GM13977 (cell line): Measurements from ENCODE around the gene ABHD17B.

Experiments used
- DNase-seq: peaks from one replicate; pipeline ENCODE4 v3.0.0; 2012; ENCODE audit warnings: low spot score
- in situ Hi-C: fragments of 300-500 bp; cut with MboI; formaldehyde crosslinking; loops from one replicate; pipeline ENCODE4 v1.12.0; 2022; ENCODE audit warnings: low sequenced_read_pairs, low pct_unique_long_range_greater_than_20kb, mixed read lengths, inconsistent platforms; ENCODE audit not compliant: unreplicated experiment
- TF ChIP-seq, protein P1 (sequence below): IDR thresholded peaks from 2 replicates; pipeline ENCODE4 v1.5.1; 2012; ENCODE audit warnings: mild to moderate bottlenecking, control low read depth; ENCODE audit not compliant: insufficient read depth; ENCODE audit errors: extremely low read depth, missing control alignments

Gene ABHD17B

DNA sequence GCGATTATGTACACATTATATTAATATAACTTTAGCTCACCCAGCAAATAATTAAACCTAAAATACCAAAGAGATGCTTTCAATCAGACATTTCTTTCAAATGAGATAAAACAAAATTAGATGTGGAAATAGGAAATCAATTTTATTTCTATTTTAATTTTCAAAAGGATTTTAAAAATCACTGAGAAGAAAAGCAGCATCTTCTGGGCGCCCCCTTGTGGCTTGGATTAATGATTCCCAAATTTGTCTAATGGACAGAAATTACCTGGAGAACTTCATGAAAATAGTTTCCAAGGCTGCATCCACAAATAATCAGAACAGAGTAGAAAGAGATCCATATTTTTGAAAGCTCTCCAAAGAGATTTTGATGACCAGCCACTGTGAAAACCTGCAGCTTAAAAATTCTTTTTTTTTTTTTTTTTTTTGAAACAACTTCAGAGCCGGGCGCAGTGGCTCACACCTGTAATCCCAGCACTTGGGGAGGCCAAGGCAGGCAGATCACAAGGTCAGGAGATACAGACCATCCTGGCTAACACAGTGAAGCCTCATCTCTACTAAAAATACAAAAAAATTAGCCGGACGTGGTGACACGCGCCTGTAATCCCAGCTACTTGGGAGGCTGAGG is 91.8 kb downstream of the ABHD17B start:
- in situ Hi-C loops, result loop anchor here (25.0 kb wide), 2 partner anchors 193 to 443 kb away; no protein-coding TSS in a partner anchor

DNA sequence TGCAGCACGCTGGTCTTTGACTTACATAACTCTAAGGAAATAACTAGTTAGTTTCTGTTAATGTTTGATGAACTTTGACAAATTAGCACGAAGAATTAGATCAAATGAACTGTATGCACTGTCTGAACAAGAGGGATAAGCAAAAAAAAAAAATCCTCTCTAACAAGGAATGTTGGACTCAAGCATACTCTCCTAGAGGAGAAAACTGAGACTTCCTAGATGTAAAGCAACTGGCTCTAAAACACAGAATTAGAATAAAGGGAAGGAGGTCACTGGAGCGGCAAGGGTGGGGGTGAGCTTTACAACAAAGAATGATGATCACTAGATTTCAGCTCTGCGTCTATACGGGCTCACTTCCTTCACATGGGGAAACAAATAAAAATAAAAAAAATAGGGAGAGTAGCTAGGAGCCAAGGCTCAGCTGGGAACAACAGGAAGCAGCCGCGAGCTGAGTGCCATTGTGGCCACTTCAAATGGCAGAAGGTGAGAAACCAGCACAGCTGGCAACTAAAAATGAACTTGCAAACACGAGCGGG is 94.0 kb downstream of the ABHD17B start:
- no peak for DNase-seq
- TF ChIP-seq, protein P1, sequence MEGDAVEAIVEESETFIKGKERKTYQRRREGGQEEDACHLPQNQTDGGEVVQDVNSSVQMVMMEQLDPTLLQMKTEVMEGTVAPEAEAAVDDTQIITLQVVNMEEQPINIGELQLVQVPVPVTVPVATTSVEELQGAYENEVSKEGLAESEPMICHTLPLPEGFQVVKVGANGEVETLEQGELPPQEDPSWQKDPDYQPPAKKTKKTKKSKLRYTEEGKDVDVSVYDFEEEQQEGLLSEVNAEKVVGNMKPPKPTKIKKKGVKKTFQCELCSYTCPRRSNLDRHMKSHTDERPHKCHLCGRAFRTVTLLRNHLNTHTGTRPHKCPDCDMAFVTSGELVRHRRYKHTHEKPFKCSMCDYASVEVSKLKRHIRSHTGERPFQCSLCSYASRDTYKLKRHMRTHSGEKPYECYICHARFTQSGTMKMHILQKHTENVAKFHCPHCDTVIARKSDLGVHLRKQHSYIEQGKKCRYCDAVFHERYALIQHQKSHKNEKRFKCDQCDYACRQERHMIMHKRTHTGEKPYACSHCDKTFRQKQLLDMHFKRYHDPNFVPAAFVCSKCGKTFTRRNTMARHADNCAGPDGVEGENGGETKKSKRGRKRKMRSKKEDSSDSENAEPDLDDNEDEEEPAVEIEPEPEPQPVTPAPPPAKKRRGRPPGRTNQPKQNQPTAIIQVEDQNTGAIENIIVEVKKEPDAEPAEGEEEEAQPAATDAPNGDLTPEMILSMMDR, result no peak
- in situ Hi-C loops, result loop anchor here (25.0 kb wide), 2 partner anchors 195 to 445 kb away; no protein-coding TSS in a partner anchor

More for the DNA sequence above, 91.8 kb downstream of the ABHD17B start:
- peak; percentile 10 for DNase-seq
- TF ChIP-seq, protein P1, result peak; percentile 67
